ENCODE data around the gene POR.

POR gene

DNA sequence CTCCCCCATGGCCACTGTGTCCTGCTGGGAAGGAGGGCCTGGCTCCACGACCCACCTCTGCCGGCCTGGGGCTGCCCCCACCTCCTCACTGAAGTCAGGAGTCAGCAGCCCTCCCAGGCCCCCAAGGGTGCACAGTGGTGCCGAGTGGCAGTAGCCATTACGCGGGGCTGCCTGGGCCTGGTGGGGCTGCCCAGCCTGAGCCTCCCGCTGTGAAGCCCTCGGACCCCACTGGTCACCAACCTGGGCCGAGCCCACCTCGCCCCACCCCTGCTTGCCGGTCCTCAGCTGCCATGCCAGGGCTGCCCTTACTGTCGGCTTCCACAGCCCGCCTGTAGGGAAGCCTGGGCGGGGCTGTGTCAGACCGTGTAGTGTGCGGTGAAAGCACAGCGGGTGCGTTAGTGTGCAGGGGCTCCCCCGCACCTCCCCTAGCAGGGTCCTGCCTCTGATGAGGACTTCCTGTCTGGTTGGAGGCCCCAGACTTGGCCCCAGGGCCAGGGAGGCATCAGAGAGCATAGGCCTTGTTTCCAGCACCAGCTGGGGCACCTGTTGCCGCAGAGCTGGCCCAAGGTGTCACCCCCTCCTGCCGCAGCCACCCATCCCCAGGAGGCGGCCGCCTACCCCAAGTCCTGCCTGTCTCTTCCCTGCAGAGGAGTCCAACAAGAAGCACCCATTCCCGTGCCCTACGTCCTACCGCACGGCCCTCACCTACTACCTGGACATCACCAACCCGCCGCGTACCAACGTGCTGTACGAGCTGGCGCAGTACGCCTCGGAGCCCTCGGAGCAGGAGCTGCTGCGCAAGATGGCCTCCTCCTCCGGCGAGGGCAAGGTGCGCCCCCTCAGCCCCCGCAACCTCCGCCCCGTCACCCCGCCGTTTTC lies 69.4 kb downstream of the POR start:
- POLR2A ChIA-PET: no interaction called here
- CTCF ChIA-PET: interaction anchor here (1.0 kb wide), 1 partner anchor 36 kb away, joined by 3 read pairs; no protein-coding TSS in a partner anchor
- TF ChIP-seq, protein P1, sequence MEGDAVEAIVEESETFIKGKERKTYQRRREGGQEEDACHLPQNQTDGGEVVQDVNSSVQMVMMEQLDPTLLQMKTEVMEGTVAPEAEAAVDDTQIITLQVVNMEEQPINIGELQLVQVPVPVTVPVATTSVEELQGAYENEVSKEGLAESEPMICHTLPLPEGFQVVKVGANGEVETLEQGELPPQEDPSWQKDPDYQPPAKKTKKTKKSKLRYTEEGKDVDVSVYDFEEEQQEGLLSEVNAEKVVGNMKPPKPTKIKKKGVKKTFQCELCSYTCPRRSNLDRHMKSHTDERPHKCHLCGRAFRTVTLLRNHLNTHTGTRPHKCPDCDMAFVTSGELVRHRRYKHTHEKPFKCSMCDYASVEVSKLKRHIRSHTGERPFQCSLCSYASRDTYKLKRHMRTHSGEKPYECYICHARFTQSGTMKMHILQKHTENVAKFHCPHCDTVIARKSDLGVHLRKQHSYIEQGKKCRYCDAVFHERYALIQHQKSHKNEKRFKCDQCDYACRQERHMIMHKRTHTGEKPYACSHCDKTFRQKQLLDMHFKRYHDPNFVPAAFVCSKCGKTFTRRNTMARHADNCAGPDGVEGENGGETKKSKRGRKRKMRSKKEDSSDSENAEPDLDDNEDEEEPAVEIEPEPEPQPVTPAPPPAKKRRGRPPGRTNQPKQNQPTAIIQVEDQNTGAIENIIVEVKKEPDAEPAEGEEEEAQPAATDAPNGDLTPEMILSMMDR (IDR thresholded peaks at IDR 0.05; ENCODE audit: control extremely low read depth, extremely low read depth, low read depth, missing control alignments): no peak
- DNase-seq (ENCODE audit: extremely low spot score): no peak

DNA sequence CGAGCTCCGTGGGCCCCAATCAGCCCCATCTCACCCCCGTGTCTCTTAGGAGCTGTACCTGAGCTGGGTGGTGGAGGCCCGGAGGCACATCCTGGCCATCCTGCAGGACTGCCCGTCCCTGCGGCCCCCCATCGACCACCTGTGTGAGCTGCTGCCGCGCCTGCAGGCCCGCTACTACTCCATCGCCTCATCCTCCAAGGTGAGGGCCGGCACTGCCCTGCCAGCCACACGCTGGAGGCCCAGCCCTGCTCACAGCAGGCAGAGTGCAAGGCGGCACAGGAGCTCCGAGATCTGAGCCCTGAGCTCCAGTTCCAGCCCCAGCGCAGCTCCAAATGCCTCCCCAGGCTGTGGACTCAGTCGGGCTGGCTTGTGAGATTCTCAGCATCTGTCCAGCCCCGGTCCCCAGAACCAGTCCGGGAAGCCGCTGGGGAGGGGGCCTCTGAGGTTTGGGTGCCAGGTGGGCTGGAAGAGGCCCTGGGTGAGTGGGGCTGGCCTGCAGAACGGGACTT lies 70.1 kb downstream of the POR start:
- POLR2A ChIA-PET: interaction anchor here (0.6 kb wide), 1 partner anchor 15 kb away, joined by 4 read pairs; no protein-coding TSS in a partner anchor
- CTCF ChIA-PET: interaction anchor here (1.0 kb wide), 1 partner anchor 35 kb away, joined by 3 read pairs; no protein-coding TSS in a partner anchor
- TF ChIP-seq, protein P1 (IDR thresholded peaks at IDR 0.05; ENCODE audit: control extremely low read depth, extremely low read depth, low read depth, missing control alignments): no peak
- DNase-seq (ENCODE audit: extremely low spot score): no peak

DNA sequence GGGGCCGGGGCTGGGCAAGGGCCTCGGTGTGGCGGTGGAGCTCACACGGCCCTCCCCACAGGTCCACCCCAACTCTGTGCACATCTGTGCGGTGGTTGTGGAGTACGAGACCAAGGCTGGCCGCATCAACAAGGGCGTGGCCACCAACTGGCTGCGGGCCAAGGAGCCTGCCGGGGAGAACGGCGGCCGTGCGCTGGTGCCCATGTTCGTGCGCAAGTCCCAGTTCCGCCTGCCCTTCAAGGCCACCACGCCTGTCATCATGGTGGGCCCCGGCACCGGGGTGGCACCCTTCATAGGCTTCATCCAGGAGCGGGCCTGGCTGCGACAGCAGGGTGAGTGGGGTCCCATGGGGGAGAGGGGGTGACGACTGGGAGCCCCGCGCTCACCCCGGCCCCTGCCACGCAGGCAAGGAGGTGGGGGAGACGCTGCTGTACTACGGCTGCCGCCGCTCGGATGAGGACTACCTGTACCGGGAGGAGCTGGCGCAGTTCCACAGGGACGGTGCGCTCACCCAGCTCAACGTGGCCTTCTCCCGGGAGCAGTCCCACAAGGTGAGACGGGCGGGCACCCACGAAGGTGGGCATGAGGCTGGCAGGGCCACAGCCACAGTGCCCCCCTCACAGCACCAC lies 70.7 kb downstream of the POR start:
- POLR2A ChIA-PET: interaction anchor here (0.6 kb wide), 1 partner anchor 14 kb away, joined by 4 read pairs; no protein-coding TSS in a partner anchor
- TF ChIP-seq, protein P1 (IDR thresholded peaks at IDR 0.05; ENCODE audit: control extremely low read depth, extremely low read depth, low read depth, missing control alignments): no peak
- no peak for DNase-seq (ENCODE audit: extremely low spot score)
- CTCF ChIA-PET: interaction anchor here (1.0 kb wide), 1 partner anchor 35 kb away, joined by 3 read pairs; no protein-coding TSS in a partner anchor

DNA sequence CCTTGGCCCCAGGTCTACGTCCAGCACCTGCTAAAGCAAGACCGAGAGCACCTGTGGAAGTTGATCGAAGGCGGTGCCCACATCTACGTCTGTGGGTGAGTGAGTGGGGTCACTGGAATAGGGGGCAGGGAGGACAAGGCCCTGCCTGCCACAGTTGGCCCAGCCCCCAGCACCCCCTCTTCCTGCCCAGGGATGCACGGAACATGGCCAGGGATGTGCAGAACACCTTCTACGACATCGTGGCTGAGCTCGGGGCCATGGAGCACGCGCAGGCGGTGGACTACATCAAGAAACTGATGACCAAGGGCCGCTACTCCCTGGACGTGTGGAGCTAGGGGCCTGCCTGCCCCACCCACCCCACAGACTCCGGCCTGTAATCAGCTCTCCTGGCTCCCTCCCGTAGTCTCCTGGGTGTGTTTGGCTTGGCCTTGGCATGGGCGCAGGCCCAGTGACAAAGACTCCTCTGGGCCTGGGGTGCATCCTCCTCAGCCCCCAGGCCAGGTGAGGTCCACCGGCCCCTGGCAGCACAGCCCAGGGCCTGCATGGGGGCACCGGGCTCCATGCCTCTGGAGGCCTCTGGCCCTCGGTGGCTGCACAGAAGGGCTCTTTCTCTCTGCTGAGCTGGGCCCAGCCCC lies 71.3 kb downstream of the POR start:
- DNase-seq (ENCODE audit: extremely low spot score): no peak
- CTCF ChIA-PET: no interaction called here
- POLR2A ChIA-PET: no interaction called here
- TF ChIP-seq, protein P1 (IDR thresholded peaks at IDR 0.05; ENCODE audit: control extremely low read depth, extremely low read depth, low read depth, missing control alignments): no peak

DNA sequence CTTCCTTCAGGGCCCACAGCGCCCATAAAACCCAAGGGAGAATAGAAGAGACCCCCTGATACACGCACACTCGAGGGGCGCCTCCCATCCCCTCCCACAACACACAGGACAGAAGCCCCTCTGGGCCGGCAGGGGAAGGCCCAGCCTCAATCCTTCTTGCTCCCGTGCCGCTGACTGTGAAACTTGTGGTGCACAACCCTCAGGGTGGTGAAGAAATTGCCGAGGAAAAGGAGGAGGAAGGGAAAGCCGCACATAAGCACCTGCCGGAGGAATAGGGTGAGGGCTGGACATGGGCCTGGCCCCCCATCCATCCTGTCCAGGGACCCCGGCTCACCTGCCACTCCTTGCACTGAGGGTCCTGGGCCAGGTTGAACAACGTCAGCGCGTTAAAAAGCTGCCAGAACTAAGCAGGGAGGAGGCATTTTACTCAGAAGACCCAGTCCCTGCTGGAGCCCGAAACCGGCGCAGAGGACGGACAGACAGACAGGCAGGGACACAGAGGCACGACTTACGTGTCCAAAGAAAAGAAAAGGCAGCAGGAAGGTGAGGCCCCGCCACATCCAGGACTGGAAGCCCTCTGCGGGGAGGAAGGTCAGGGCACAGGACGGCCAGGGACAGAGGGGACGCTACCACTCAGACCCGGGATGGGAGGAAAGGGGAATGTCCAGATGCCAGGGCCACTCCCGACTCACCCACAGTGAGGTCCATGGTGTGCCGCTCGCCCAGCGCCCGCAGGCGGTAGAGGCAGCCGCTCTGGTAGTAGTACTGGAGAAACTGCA lies 72.3 kb downstream of the POR start:
- ChIA-PET POLR2A (no interaction called here), CTCF (no interaction called here)
- no peak for DNase-seq (ENCODE audit: extremely low spot score)
- TF ChIP-seq, protein P1 (IDR thresholded peaks at IDR 0.05; ENCODE audit: control extremely low read depth, extremely low read depth, low read depth, missing control alignments): no peak

Measured in GM10248 (cell line).